Uterine smooth muscle cell (primary cell): ENCODE data around the gene F3. TPM values are rescaled to one million over a fixed set of nuclear protein-coding genes. Genes with fewer than 3 reads are reported as not detected.

Experiments used
- total RNA-seq: library from RNA; depleted of rRNA; stranded (reverse); fragments of >200 nt; gene quantifications from 2 replicates; pipeline ENCODE4 v1.2.3, GENCODE V29; 2014

F3 gene
- total RNA-seq: 7.0 and 16.9 TPM in 2 replicates

DNA sequence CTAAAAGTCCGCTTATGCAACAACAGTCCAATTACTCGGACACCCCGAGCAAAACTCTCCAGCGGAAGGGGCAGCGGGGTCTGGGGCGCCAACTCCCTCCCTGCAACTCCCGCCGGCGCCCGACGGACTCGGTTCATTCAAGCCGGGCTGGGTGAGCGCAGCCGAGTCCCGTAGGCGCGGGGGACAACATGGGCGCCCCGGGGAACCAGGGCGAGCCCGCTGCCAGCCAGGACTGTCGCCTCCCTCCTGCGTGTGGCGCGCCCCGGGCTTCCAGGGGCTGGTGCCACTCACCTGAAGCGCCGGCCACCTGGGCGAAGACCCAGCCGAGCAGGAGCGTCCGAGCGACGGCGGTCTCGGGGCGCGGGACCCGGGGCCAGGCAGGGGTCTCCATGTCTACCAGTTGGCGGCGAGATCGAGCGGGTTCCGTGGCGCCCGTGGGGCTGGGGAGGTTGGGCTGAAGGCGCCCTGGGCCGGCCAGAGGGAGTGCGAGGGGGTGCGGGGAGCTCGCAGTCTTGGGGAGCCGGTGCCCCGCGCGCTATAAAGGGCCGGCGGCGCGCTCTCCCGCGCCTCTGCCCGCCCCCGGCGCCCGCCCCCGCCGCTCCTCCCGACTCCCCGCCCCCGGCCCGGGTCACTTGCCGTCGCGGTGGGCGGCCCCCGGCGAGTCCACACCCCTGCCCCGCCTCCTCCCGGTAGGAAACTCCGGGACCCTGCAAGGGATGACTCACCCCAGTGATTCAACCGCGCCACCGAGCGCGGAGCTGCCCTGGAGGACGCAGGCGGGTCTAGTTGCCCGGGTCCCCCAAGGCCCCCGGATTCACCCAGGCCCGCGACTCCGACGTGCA lies at the start of gene F3:
Gene F3 (minus strand): TSS at position 514 of the 842 bp plus-strand sequence. CDS start 123 bp downstream, at position 391.

Other genes with a start within 250 kb of the F3 start
- 44.1 and 44.7 TPM in 2 replicates for gene ABCD3, start 123.4 kb downstream of the F3 start, total RNA-seq